GM23338 (cell line): Measurements from ENCODE around the gene HCK.

ENCODE experiments used
- CREB1 ChIP-seq: fragments of 250-450 bp; sonication (Bioruptor Pico); IDR thresholded peaks from 2 replicates; pipeline ENCODE4 v1.5.0; 2020; ENCODE audit warnings: low read depth, mild to moderate bottlenecking, moderate library complexity
- CTCF ChIP-seq, 2 experiments: fragments of 200-600 bp in 1 of 2; sonication (generic) in 1 of 2; conservative IDR thresholded peaks; 2 replicates each; pipeline versions ENCODE4 v1.5.1 to v1.6.1; 2016 to 2017; ENCODE audit warnings: antibody characterized with exemption in 2 of 2, low read depth in 2 of 2, mild to moderate bottlenecking in 2 of 2, moderate library complexity in 1 of 2
- ETS1 ChIP-seq: IDR thresholded peaks from 2 replicates; pipeline ENCODE4 v1.6.1; 2016; ENCODE audit warnings: antibody characterized with exemption
- EZH2 ChIP-seq: fragments of 200-600 bp; sonication (generic); IDR thresholded peaks from one replicate; pipeline ENCODE4 v1.8.0; 2017; ENCODE audit warnings: antibody characterized with exemption, mild to moderate bottlenecking, low read depth; ENCODE audit not compliant: unreplicated experiment
- EZH2phosphoT487 ChIP-seq: fragments of 200-600 bp; sonication (generic); IDR thresholded peaks from one replicate; pipeline ENCODE4 v1.8.1; 2018; ENCODE audit warnings: antibody characterized with exemption; ENCODE audit not compliant: unreplicated experiment
- NANOG ChIP-seq: IDR thresholded peaks from 2 replicates; pipeline ENCODE4 v1.6.1; 2016; ENCODE audit warnings: antibody characterized with exemption, borderline replicate concordance
- POLR2AphosphoS5 ChIP-seq: IDR thresholded peaks from 2 replicates; pipeline ENCODE4 v1.6.1; 2016; ENCODE audit warnings: antibody characterized with exemption, low read depth
- REST ChIP-seq: IDR thresholded peaks from one replicate; pipeline ENCODE4 v1.6.1; 2018; ENCODE audit warnings: antibody characterized with exemption; ENCODE audit not compliant: unreplicated experiment
- STAT1 ChIP-seq: IDR thresholded peaks from one replicate; pipeline ENCODE4 v1.6.1; 2016; ENCODE audit warnings: antibody characterized with exemption; ENCODE audit not compliant: unreplicated experiment
- ZNF114 ChIP-seq: fragments of 250-450 bp; sonication (Bioruptor Pico); IDR thresholded peaks from 2 replicates; pipeline ENCODE4 v1.5.0; 2020; ENCODE audit warnings: mild to moderate bottlenecking, moderate library complexity
- ZNF462 ChIP-seq: fragments of 250-450 bp; sonication (Bioruptor Pico); IDR thresholded peaks from 2 replicates; pipeline ENCODE4 v1.5.0; 2020; ENCODE audit warnings: mild to moderate bottlenecking, moderate library complexity

- no peak for TF ChIP-seq CTCF (conservative IDR thresholded peaks at IDR 0.05; ENCODE audit: low read depth in 2 of 2)
- no peak for TF ChIP-seq POLR2AphosphoS5
- TF ChIP-seq EZH2phosphoT487, result no peak
- no peak for TF ChIP-seq REST
- no peak for TF ChIP-seq ZNF462
- no peak for TF ChIP-seq CREB1 (CRISPR knock-in tag)
- TF ChIP-seq EZH2, result no peak
- TF ChIP-seq ETS1, result no peak
- no peak for TF ChIP-seq ZNF114 (CRISPR knock-in tag)
- TF ChIP-seq NANOG, result no peak
- no peak for TF ChIP-seq STAT1
These were observed 4.9 kb downstream of the HCK start for GRCh38 chr20:32056708-32057483.
